HG03520 (cell line): Measurements from ENCODE around the gene OMP.

Experiments
- ATAC-seq: cut with Tn5 transposase; IDR thresholded peaks from one replicate; pipeline ENCODE4 v1.9.1; 2021; ENCODE audit warnings: mild to moderate bottlenecking, moderate library complexity; ENCODE audit not compliant: unreplicated experiment

OMP gene

DNA sequence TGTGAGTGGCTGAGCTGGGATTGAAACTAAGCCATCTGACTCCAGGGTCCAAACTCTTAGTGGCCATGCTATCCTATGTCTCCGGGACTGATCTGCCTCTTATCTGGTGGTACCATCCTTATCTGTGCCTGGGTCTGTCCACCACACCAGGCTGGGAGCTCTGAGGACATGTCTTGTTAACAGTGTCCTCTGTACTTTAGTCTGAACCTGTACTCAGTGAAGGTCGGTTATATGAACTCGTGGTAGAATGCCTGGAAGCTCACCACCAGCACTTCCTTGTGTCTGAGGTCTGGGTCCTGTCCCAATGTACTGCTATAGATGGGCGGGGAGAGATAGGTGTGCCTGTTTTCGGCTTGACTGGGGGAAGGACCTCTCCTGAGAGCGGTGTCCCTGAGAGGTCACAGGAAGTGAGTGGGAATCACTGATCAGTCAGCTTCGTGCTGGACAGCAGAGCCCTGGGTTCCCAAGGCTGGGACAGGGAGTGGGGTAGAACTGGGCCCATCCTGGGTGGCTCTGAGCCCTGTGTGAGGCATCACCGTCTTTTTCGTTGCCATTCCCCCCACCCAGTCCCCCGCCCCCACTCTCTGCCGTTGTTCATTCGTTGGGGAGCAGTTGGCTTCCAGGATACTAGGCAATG lies 34.3 kb downstream of the OMP start:
- no peak for ATAC-seq

DNA sequence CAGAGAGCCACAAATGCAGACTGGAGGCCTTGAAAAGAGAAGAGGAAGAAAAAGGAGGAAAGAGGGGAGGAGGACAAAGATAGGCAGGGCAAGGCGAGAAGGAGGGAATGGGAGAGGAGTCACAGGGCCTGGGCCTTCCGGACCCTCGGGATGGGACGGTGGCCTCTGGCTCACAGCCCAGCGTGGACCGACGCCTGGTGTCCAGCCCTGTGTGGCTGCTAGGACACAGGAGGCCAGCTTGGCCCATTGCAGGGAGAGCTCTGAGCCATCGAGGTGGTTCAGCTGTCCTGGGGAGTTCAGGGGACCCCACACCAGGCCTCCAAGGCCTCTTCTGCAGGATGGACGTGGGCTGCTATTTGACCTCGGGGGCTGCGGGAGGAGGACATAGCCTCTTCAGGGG lies 34.8 kb downstream of the OMP start:
- no peak for ATAC-seq

DNA sequence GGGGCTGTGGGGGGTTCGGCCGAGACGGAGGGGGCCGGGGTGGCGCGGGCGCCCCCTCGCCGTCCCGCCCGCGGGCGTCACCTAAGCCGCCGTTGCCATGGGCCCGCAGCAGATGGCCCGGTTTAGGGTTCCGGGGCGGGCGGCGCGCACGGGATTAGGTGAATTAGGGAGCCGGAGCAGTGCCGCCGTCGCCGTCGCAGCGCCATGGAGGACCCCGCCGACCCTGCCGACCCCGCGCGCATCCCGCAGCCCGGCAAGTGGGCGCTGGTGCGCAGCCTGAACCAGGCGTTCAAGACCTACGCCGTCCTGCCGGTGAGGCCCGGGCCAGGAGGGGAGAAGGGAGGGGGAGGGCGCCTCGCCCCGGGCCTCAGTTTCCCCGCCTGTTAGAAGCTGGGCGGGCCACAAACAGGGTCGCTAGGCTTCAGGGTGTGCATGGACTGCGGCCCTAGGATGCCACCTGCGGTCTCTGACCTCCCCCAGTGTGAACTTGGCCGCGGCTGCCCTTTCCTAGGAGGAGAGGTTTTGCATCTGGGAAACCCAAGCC lies 35.5 kb downstream of the OMP start:
- ATAC-seq, result no peak

DNA sequence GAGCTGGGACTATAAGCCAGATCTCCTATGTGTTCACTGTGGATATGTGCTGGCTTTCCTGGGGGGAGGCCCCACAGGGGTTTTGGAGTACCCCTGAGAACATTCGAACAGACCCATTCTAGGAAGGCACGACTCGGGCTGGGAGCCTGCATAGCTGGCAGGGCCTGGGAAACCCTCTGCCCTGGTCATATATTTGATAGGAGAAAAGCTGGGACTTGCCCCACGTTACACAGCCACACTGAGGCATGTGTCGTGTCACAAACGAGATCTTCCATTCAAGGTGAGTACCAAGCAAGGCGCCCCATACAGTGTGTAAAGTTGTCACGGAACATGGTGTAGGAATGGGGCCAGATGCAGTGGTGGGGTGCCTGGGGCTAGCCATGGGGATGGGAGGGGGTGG lies 36.6 kb downstream of the OMP start:
- no peak for ATAC-seq

DNA sequence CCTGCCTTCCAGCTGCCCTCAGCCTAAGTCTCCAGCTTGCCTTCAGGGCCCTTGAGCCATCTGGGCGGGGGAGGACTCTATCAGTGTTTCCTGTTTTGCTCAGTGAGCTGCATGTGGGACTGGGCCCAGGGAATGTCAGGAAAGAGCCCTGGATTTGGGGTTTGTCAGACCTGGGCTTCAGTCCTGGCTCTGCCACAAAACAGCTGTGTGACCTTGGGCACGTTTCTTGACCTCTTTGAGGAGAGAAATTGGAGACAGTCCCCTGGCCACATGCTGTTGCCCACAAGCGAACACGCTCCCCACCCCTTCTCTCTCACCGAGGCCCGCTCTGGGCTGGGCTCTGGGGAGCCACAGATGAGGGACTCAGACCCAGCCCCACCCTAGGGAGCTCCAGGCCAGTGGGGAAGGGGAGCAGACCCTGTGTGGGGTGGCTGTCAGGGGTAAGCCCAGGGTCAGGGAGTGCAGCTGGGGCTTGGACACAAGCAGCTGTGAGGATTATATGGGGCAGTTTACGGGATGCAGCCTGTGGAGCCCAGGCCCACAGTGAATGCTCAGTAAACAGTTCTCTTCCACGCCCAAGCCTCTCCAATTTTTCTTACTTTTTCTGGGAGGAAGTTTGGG lies 37.7 kb downstream of the OMP start:
- no peak for ATAC-seq

DNA sequence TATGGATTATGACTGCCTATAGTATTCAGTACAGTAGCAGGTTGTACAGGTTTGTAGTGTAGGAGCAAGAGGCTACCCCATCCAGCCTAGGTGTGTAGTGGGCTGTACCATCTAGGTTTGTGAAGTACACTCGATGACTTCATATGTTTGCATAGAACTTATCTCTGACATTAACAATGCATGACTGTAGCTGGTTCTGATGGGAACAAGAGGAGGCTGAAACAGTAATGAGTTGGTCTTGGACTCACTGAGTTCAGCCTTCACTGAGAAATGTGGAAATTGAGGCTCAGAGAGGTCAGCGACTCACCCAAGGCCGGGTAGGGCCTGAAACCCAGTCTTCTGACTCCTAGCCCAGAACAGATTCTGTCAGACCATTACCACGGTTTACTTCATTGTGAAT lies 38.4 kb downstream of the OMP start:
- no peak for ATAC-seq

DNA sequence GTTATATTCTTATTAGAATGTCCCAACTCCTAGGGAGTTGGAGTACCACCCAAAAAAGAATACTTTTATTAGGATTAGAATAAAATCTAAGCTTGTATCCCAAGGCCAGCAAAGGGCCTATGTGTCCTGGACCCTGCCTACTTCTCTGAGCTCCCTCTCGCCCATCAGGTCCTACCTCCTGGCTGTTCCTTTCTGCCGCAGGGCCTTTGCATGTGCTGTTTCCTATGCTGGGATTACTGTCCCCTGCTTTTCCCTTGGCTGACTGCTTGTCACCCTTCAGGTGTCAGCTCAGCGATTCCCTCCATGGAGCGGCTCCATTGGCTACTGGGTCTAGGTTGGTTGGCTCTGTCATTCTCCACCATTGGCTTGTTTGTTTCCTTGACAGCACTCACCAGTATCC lies 38.8 kb downstream of the OMP start:
- no peak for ATAC-seq

DNA sequence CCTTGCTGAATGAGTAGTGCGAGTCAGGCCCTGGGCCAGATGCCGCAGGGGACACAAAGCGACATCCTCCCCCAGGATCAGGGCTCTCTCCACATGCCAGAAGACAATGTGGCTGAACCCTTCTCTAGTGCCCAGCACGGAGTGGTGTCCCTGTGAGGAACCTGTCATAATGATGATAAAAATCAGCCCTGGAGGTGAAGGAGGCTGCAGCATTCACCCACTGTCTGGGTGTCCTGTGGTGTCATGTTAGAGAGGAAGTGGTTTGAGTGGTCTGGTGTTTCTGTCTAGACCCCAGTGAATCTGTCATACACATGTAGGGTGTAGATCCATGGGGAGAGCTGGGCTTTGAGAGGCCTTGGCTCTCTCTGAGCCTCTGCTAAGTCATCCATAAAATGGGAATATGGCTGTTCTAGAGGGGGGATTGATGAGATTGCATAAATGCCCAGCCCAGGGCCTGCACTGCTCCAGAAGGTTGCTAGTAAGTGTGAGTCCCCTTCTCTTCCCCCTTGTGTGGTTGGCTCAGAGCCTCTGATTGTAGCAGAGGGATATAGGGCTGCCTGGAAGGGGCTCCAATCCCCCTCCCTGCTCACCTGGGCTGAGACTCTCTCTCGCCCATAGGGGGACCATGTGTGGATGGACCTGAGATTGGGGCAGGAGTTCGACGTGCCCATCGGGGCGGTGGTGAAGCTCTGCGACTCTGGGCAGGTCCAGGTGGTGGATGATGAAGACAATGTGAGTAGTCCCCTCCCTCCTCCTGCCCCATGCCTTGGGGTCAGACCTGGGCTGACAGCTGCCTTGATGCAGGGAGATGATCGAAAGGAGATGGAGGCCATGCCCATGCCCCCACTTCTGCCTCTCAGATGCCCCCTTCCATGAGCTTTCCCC lies 39.7 kb downstream of the OMP start:
- ATAC-seq, result no peak

DNA sequence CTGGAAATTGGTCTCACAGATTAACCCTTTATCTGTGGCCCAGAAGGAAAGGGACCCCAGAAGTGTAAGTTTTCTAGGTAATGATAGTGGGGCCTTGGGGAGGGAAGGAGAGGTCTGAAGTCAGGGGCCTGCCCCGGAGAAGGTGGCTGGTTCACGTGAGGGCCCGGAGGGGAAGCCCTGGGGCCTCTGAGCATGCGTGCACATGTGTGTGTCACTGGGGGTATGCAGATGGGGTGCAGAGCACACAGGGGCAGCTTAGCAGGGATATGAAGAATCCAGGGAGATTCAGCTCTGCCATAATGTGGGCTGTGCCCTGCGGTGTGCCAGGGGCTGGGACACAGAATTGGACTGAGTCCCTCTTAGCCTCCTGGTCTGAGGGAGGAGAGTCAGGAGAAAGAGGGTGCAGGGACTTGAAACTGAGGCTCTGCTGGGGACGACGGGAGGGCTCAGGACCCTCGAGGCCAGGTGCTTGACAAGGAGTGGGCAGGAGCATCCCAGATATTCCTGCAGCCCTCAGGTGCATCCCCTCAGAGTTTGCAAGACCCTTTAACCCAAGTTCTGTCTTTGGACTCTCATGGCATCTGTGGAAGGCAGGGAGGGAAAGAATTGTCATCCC lies 40.9 kb downstream of the OMP start:
- ATAC-seq, result no peak

DNA sequence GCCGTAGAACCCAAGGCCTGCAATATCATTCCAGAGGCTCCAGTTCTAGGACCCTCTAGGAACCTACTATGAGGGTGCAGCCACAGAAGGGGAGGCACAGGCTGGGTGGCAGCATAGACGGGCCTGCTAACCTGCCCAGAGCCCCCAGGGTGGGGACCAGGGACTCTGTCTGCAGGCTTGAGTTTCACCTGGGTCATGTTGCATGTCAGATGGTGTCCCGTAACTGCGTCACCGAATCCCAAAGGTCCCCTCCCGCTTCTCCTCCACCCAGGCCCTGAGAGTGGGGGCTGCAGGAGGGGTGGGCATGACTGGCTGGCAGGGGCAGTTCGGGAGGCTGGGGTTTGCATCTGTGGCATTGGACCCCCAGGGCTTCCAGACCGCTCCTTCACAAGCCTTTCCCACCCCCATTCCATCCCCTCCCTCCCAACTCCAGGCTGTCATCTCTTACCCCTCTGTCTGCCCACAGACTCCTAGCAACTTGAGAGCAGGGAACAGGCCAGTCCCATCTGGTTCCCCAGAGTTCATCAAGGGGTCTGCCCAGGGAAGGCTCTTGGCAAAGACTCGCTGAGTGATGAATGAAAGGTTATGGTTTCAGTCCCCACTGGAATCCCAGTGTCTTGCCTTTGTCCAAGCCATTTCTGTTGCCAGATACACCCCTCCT lies 41.7 kb downstream of the OMP start:
- no peak for ATAC-seq

DNA sequence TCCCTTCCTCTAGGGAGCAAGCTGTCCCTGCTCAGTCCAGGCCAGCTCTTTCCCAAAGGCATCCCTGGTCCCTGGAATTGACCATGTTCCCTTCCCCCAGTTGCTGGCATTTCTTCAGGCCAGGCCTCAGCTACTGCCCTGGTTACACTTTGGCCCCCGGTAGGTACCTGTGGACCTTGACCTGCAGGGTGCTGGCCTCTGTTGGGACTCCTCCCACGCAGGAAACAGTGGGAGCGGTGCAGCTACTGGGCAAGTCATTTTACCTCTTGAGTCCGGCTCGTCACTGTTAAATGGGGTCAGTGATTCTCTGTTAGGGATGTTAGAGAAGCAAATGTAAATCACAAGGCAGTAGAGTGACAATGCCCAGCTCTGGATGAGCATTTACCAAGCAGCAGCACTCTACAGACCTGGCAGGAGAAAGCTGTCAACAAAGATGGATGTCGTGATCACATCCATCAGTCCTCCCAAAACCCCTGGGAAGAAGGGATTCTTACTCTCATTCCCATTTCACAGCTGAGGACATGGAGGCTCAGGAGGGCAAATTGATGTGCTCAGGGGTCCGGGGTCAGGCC lies 42.3 kb downstream of the OMP start:
- ATAC-seq, result no peak

DNA sequence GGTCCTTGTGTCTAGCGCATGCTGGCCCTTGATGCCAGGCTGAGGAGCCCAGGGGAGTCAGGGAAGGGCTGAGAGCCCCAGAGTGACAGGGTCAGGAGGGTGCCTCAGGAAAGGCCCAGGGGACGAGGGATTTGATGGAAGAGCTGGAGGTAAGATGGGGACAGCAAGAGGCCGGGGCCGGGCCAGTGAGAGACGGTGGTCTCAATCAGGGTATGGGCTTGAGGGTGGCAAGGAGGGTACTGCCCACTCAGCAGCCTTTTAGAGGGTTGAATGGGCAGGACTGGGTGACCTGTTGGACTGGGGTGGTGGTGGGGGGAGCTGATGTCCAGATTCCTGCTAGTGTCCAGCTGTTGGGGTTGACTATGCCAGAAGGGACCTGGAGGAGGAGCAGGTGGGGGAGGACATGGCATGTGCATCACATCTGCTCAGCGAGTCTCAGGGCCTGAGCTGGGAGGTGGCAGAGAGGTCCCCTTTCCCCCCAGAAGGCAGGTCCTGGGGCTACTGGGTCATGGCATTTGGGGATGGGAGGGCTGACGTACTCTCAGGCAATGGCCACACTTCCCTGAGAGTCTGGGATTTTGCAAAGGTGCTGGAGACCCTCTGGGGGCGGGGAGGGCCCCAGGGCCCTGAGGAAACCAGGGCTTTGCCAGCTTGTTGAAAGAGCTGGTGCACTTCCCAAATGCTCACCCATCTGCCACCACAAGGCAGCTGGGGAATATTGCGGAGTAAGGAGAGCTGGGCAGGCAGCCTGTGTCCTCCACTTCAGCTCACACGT lies 43.8 kb downstream of the OMP start:
- no peak for ATAC-seq

DNA sequence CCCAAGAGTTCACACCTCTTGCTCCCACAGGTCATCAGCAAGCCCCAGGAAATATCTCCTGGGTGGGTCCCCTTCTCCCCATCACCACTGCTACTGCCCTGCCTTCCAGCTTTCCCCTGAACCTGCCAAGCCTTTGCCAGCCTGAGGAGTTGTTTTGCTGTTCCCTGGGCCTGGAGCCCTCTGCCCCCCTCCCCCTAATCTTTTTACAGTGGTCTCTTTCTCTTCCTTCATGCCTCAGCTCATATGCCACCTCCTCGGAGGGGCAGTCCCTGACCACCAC lies 44.3 kb downstream of the OMP start:
- ATAC-seq, result no peak

DNA sequence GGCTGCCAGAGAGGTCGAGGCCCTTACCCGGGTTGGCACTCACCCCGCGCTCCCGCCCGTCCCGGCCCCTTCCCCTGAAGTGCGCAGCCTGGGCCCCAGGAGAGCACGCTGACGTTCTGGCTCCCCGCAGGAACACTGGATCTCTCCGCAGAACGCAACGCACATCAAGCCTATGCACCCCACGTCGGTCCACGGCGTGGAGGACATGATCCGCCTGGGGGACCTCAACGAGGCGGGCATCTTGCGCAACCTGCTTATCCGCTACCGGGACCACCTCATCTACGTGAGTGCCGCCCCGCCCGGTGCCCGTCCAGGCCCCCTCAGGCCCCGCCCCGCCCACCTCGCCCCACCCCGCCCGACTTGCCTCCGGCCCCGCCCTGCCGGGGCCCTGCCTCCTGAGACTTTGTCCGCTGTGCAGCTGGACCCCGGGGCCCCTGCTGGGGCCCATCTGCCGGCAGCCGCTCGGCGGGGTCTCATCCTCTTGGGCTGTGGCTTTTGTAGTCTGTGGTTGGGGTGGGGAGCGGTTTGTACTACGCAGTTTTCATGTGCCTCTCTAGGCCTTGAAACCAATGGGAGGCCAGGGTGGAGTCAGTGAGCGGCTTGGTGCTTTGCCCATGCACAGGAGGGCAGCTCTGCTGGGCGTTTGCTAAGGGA lies 45.2 kb downstream of the OMP start:
- ATAC-seq, result no peak

DNA sequence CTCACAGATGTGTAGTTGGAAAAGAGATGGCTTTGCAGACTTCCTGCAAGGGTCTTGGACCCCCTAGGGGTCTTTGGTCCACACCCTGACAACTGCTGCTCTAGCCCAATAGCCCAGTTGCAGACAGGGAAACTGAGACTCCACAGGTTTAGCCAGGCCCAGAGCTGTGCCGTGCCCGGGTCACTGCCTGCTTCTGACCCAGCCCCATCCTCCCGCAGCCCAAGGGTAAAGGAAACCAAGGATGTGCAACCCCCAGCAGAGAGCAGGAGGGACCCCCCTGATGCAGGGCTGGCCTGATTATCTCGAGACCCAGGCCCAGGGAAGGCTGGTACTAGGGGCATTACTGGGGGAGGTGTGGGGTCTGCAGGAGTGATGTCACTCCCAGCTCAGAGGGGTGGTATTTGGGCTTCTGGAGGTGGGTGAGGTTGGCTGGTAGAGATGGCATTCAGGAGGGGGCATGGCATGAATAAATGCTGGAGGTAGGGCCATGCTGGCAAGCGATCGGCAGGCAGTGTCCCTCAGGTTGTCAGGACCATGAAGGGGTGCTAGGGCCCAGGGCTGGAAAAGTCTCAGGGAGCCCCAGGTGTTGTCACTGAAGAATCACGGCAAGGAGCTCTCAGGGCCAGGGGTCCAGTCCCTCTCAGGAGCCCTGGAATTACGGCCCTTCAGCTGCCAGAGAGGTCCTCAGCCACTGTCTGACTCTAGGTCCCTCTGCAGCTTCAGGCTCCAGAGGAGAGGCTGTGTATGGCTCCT lies 46.5 kb downstream of the OMP start:
- ATAC-seq, result no peak

DNA sequence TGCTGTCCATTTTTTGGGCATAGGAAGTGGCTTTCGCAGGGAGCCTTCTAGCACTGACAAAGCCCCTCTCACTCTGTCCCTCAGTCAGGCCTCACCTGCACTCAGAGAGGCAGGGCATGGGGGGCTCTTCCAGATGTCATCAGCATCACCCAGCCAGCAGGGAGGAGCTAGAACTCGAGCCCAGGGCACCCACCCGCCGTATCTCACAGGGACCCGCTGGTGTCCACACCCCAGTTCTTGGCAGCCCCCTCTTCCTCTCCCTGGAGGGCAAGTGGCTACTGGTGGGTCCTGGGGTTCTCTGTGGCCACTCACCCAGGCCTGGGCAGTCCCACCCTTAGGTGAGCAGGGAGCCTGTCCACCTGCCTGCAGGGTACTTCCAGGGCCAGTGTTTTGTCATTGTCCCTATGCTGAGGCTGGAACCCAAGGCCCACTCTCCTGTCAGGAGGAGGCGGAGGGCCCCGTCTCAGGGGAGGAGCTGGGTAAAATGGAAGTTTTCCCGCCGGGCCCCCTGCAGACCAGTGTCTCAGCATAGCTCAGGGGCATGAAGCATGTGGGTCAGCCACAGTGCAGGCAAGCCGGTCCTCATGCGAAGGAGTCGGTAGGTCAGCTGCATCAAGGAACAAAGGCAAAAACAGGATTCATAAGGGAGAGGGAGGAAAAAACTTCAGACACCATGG lies 47.2 kb downstream of the OMP start:
- no peak for ATAC-seq

DNA sequence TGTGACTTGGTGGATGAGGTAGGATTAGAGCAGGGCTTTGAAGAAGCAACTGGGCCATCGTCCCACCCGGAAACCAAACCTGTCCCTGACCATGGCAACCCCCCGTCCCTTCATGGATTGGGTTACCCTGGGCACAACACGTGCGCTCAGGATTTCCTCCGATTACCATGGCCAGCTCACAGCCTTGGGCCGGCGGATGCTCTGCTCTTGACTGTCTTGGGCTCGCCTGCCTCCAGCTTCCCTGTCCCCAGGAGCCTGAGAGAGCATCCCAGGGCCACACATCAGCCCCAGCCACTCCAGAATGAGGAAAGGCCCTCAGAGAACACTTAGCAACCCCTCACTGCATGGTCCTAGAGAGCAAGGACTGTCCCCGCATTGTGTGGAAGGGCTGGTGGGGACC lies 48.2 kb downstream of the OMP start:
- no peak for ATAC-seq

DNA sequence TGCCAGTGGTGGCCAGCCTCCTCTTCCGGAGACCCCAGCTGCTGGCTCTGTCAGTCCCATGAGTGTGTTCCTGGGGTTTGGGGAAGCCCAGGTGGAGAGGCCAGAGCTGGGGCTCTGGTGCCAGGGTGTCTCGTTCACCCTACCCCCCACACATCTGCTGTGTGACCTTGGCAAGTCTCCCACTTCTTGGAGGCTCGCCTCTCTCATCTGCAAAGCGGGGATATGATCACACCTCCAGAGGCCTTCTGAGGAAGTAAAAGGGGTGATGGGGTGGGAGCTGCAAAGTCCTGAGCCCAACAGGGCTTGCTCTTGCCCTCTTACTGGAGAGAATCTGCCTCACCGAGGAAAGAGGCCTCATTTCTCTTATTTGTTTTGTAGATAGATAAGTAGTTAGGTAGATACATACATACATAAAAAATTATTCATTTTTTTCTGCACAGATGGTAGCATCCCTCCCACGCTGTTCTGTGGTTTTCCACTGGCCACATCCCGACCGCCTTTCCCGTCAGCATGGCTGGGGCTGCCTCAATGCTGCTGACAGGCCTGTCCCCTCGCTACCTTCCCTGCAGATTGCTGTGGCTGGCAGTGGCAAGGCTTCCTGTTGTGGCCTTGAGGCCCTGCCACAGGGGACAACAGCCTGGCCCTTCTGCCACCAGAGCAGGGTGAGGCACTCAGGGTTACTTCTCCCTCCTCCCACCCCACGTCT lies 49.3 kb downstream of the OMP start:
- no peak for ATAC-seq
